T-helper 1 cell (primary cell): ENCODE data around the gene MIGA2.
"Not testable (repeated sequence)": the region's sequence is repeated elsewhere in the genome, so short reads cannot be mapped to it uniquely, and the experiment has no call there.

Experiments
- DNase-seq, 5 donors: peaks; one replicate each; pipeline ENCODE4 v3.0.0-alpha.2; 2012 to 2020

Gene MIGA2

GRCh38 chr9:129011170-129011569, 25.3 kb upstream of the MIGA2 start:
- DNase-seq: no peak

- no peak for DNase-seq
Measured at GRCh38 chr9:129011761-129012181, 24.7 kb upstream of the MIGA2 start.

DNA sequence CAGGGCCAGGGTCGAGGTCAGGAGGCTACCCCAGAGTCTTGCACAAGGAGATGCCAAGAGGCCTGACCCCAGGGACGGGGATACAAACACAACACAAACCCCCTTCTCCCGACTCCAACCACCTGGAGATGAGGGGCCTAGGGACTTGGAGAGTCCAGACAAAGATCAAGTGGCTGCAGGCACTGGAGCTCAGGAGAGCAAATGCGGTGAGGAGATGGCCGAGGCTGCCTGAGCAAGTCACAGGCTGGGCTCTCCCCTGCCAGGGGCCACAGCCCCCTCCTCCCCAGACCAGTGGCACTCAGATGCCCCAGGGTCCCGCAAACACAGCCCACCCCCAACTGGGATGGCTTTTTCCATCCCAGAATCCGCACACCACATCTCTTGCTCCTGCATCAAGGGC, 24.1 kb upstream of the MIGA2 start:
- no peak for DNase-seq

DNA sequence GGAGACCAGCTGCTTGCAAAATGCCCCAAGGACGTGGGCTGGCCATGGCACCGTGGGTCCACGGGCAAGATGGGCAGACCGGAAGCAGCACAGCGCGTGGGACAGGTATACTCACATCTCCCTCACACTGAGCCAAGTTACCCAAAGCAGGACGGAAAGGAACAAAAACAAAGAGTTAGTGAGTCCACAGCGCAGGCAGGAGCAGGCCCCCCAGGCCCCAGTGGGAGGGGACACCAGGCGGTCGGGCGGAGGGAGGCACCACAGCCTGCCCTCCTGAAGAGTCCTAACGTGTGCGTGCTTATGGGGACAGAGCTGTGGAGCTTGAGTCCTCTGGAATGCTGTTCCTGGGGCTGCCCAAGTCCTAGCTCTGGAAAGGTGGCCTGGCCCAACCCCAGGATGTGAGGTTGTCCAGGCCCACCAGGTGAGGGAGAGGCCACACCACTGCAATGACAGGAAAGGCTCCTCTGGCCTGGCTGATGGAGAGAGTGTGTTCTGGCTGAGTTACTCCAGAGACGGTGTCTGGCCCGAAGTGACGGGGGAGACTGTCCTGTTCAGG, 23.5 kb upstream of the MIGA2 start:
- DNase-seq: no peak

GRCh38 chr9:129013674-129014073, 22.8 kb upstream of the MIGA2 start:
- DNase-seq: no peak

DNA sequence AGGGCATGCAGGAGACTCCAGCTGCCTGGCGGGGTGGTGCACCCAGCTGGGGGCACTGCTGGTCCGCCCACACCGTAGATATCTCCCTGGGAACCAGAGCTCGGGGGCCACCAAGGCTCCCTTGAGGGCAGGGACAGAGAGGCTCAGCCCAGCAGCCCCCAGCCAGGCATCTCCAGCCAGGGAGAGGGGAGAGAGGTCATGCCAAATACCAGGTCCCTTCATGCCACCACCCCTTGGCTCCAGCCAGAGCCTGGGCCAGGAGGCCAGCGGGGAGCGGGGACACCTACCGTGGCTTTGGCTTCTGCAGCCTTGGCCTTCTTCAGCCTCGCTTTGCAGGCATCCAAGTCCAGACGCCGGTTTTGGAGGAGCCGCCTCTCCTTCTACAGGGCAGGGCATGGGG, 22.3 kb upstream of the MIGA2 start:
- no peak for DNase-seq

- DNase-seq: no peak
Measured at GRCh38 chr9:129014608-129015007, 21.8 kb upstream of the MIGA2 start.

DNA sequence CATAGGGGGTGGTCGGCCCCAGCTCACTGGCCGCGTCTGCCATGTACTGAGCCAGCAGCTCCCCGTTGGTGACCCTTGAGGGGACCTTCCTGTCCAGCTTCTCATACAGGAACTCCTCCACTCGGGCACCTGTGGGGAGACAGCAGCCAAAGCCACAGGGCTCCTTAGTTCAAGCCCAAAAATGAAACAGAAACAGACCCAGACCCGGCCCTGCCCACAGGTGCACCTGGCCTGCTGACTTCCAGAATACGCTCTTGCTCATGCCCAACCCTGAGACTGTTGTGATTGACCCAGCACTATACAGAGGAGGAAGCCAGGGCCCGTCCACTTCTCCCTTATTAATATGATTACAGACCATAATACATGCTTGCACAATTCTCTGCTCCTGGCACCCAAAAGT, 15.3 kb upstream of the MIGA2 start:
- DNase-seq: no peak

- no peak for DNase-seq
Measured at GRCh38 chr9:129022037-129022436, 14.4 kb upstream of the MIGA2 start.

- no peak for DNase-seq
Measured at GRCh38 chr9:129023036-129023907, 13.2 kb upstream of the MIGA2 start.

DNA sequence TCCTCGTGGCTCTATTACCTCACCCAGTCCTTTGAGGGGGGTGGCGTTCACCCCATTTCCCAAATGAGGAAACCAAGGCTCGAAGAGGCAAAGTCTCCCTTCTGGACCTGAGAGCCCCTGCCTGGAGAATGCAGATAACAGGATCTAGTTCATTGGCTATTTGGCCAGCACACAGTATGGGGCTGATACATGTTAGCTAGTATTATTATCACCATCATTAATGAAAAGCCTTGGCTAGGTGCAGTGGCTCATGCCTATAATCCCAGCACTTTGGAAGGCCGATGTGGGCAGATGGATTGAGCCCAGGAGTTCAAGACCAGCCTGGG, 12.6 kb upstream of the MIGA2 start:
- no peak for DNase-seq

DNA sequence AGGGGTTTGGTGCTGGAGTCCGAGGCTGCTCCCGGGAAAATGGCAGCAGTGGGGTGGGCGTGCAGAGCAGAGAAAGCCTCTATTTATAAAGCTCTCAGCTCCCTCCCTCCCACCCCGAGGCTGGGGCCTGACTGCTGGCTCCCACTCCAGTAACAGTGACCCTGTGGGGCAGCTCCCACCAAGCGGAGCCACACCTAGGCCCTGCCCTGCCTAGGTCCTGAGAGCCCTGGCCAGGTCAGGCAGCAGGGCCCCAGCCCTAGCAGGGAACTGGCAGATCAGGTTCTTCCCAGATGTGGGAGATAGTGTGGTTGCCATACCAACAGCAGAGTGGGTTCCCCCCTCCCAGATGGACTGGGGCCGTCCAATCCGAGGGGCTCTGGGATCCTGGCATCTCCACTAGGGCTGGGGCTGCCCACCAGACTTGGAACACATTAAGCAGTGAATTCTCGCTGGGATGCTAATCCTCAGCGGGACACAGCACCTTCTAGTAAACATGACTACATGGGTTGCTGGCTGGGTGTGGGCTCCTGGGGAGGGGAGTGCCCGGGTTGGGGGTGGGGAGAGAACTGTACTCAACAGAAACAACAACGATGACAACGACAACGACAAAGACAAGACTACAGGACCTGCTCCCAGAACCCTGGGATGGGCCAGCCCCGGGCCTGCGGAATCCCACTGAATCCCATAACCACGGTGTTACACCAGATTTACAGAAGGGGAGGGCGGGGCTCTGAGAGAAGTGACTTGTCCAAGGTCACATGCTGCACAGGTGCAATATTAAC, 9.8 kb upstream of the MIGA2 start:
- no peak for DNase-seq

DNA sequence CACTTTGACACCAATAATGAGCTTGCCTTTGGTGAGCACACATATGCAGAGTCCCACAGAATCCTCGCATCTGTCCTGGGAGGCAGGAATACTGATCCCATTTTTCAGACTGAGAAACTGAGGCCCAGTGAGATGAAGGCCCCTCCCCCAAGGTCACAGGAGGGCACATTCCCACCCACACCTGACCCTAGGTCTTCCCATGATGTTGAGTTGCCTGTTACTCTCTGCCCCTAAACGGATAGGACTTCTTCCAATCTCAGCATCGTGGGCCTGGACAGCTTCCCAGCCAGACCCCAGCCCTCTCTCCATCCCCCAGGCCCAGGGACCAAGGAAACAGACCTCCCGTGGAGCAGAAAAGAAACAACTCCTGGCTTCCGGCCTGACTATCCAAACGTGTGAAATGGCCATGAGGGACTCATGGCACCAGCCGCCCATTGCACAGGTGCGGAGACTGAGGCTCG, 9.2 kb upstream of the MIGA2 start:
- no peak for DNase-seq

- peak in 2 of 5 donors; percentile 66 to 79 for DNase-seq
Measured at GRCh38 chr9:129027685-129028191, 8.7 kb upstream of the MIGA2 start.

DNA sequence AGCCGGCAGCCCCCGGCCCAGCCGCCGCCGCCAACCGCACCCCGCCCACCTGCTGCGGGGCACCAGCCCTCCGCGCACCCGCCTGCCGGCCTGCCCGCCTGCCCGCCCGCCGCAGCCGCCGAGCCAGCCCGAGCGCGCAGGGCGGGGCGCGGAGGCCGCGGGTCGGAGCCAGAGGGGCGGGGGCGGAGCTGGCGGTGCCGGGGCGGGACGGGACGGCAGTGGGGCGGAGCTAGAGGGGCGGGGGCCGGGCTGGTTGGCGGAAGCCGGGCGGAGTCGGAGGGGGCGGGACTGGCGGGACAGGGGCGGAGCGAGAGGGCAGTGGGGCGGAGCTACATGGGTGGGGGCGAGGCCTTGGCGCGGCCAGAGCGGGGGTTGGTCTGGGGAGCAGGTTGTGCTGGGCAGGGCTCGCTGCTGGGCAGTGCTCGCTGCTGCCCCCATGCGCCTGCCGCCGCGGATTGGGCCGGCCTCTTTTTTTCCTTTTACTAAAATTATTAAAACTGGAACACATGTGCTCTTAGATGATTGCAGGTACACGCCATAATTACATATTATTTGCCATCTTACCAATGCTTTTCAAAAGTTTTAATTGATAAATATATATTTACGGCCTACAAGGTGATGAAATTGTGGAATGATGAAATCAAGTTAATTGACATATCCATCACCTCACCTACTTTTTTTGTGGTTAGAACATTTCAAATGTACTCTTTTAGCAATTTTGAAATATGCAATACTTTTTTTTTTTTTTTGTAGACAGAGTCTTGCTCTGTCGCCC, 8.0 kb upstream of the MIGA2 start, which contains the start of gene SH3GLB2:
Gene SH3GLB2 (minus strand): TSS at position 140 of the 775 bp plus-strand sequence. CDS start 177 bp downstream, outside the sequence.
- peak; percentile 83 to 94 (median 89) for DNase-seq

GRCh38 chr9:129030191-129030590, 6.2 kb upstream of the MIGA2 start:
- no peak for DNase-seq

DNA sequence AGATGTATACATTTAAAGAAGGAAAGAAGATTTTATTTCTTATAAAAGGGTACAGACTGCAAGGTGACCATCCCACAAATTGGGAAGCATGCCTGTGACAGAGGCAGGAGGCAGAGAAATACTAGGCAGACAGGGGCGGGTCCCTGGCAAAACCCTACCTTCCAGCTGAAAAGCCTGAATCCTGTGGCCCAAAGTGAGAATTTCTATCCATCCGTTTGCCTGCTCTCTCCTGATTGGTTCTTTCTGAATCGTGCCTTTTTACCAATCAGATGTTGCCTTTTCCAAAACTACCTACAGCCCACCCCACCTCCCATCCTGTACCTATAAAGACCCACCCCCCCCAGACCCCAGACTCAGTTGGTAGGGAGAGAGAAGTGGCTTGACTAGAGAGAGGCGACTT, 4.9 kb upstream of the MIGA2 start:
- no peak for DNase-seq

DNA sequence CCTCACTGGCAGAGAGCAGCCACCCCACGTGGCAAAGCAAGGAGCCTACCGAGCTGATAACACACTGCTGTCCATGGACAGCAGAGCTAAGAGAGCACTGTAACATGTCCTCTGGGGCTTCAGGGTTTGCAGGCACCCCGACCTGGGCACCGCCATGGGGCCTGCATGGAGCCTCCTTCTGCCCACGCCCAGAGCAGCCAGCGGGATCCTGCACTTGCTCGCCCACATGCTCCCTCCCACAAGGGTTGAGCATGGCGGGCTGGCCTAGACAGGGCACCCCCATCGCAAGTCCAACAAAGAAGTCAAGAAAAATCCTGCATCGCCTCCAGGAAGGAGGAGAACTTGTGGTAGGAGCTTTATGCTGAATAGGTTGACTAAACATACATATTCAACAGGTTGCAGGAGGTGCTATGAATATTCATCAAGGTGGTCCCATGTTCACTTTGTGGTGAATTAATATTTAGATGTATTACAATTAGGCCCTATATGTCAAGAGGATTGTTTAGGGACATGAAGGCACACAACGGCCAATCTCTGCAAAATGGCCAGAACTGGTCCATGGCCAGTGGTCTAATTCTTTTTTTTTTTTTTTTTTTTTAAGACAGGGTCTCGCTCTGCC, 3.8 kb upstream of the MIGA2 start:
- no peak for DNase-seq

GRCh38 chr9:129033216-129033615, 3.2 kb upstream of the MIGA2 start:
- DNase-seq: no peak

DNA sequence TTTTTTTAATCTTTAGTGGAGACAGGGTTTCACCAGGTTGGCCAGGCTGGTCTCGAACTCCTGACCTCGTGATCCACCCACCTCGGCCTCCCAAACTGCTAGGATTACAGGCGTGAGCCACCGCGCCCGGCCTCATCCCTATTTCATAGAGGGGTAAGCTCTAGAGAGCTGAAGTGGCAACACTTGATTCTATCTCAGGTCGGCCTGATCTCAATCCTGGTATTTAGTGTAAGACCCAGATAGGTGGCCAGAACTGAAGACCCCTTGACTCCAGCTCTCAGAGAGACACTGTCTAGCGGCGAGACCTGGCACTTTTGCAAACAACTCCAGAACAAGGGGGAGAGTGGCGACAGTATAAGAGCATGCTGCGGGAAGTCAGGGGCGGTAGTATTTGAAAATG, 588 bp upstream of the MIGA2 start:
- not testable (repeated sequence) for DNase-seq

GRCh38 chr9:129036923-129037766, 719 bp downstream of the MIGA2 start:
- no peak for DNase-seq
